HEK293 (cell line): ENCODE data around the gene PRRT2.
A peak's percentile ranks its signal among the peaks of the same experiment; 100 is the strongest.

Source experiments
- HOXC10 ChIP-seq: sonication (generic); formaldehyde crosslinking; IDR thresholded peaks from 2 replicates; pipeline ENCODE4 v1.8.1; 2023; ENCODE audit warnings: mild to moderate bottlenecking, missing genetic modification reagents
- KLF7 ChIP-seq: fragments of 450-650 bp; formaldehyde crosslinking; IDR thresholded peaks from 2 replicates; pipeline ENCODE4 v1.5.1; 2016; ENCODE audit warnings: missing biosample characterization, missing genetic modification characterization, borderline replicate concordance
- KLF9 ChIP-seq: fragments of 450-650 bp; formaldehyde crosslinking; IDR thresholded peaks from 2 replicates; pipeline ENCODE4 v1.5.1; 2016; ENCODE audit warnings: missing biosample characterization, missing genetic modification characterization, low read depth
- PBX3 ChIP-seq: sonication (generic); formaldehyde crosslinking; IDR thresholded peaks from 2 replicates; pipeline ENCODE4 v1.8.1; 2022; ENCODE audit warnings: mild to moderate bottlenecking, moderate library complexity, missing genetic modification reagents
- PRDM1 ChIP-seq: fragments of 450-650 bp; formaldehyde crosslinking; IDR thresholded peaks from 2 replicates; pipeline ENCODE4; 2016; ENCODE audit warnings: missing biosample characterization, missing genetic modification characterization
- PRDM2 ChIP-seq: fragments of 450-650 bp; formaldehyde crosslinking; IDR thresholded peaks from 2 replicates; pipeline ENCODE4 v1.5.1; 2016; ENCODE audit warnings: missing biosample characterization, missing genetic modification characterization, borderline replicate concordance
- PRDM4 ChIP-seq: fragments of 450-650 bp; formaldehyde crosslinking; IDR thresholded peaks from 2 replicates; pipeline ENCODE4 v1.5.1; 2017; ENCODE audit warnings: missing biosample characterization, missing genetic modification characterization
- SCRT2 ChIP-seq: fragments of 450-650 bp; formaldehyde crosslinking; IDR thresholded peaks from 2 replicates; pipeline ENCODE4 v1.5.1; 2016; ENCODE audit warnings: missing biosample characterization, missing genetic modification characterization
- WT1 ChIP-seq: fragments of 450-650 bp; formaldehyde crosslinking; IDR thresholded peaks from 2 replicates; pipeline ENCODE4 v1.5.1; 2016; ENCODE audit warnings: missing biosample characterization, missing genetic modification characterization
- ZBTB20 ChIP-seq: fragments of 450-650 bp; formaldehyde crosslinking; IDR thresholded peaks from 2 replicates; pipeline ENCODE4 v1.5.1; 2016; ENCODE audit warnings: missing biosample characterization, missing genetic modification characterization
- ZBTB21 ChIP-seq: fragments of 450-650 bp; formaldehyde crosslinking; IDR thresholded peaks from 2 replicates; pipeline ENCODE4 v1.5.1; 2017; ENCODE audit warnings: missing biosample characterization, missing genetic modification characterization
- ZBTB49 ChIP-seq: fragments of 450-650 bp; formaldehyde crosslinking; IDR thresholded peaks from 2 replicates; pipeline ENCODE4 v1.5.1; 2016; ENCODE audit warnings: missing biosample characterization, missing genetic modification characterization, low read depth
- ZBTB6 ChIP-seq: fragments of 450-650 bp; formaldehyde crosslinking; IDR thresholded peaks from 2 replicates; pipeline ENCODE4 v1.5.1; 2017; ENCODE audit warnings: missing biosample characterization, missing genetic modification characterization
- ZNF121 ChIP-seq: fragments of 450-650 bp; formaldehyde crosslinking; IDR thresholded peaks from 2 replicates; pipeline ENCODE4 v1.5.1; 2016; ENCODE audit warnings: missing biosample characterization, missing genetic modification characterization
- ZNF169 ChIP-seq: fragments of 450-650 bp; formaldehyde crosslinking; IDR thresholded peaks from 2 replicates; pipeline ENCODE4 v1.5.1; 2016; ENCODE audit warnings: missing biosample characterization, missing genetic modification characterization
- ZNF23 ChIP-seq: fragments of 450-650 bp; formaldehyde crosslinking; IDR thresholded peaks from 2 replicates; pipeline ENCODE4 v1.5.1; 2016; ENCODE audit warnings: missing biosample characterization, missing genetic modification characterization, borderline replicate concordance
- ZNF324 ChIP-seq: fragments of 450-650 bp; formaldehyde crosslinking; IDR thresholded peaks from 2 replicates; pipeline ENCODE4 v1.5.1; 2016; ENCODE audit warnings: missing biosample characterization, missing genetic modification characterization
- ZNF335 ChIP-seq: fragments of 450-650 bp; formaldehyde crosslinking; conservative IDR thresholded peaks from 2 replicates; pipeline ENCODE4 v1.5.1; 2016; ENCODE audit warnings: missing biosample characterization, missing genetic modification characterization
- ZNF423 ChIP-seq: fragments of 450-650 bp; formaldehyde crosslinking; IDR thresholded peaks from 2 replicates; pipeline ENCODE4 v1.5.1; 2016; ENCODE audit warnings: missing biosample characterization, missing genetic modification characterization
- ZNF433 ChIP-seq: fragments of 450-650 bp; formaldehyde crosslinking; IDR thresholded peaks from 2 replicates; pipeline ENCODE4 v1.5.1; 2016; ENCODE audit warnings: missing biosample characterization, missing genetic modification characterization, low read depth
- ZNF488 ChIP-seq: fragments of 450-650 bp; formaldehyde crosslinking; IDR thresholded peaks from 2 replicates; pipeline ENCODE4 v1.5.1; 2016; ENCODE audit warnings: missing biosample characterization, missing genetic modification characterization
- ZNF529 ChIP-seq: fragments of 450-650 bp; formaldehyde crosslinking; IDR thresholded peaks from 2 replicates; pipeline ENCODE4 v1.5.1; 2017; ENCODE audit warnings: missing genetic modification characterization, missing biosample characterization; ENCODE audit not compliant: insufficient replicate concordance
- ZNF580 ChIP-seq: fragments of 450-650 bp; formaldehyde crosslinking; IDR thresholded peaks from 2 replicates; pipeline ENCODE4 v1.5.1; 2016; ENCODE audit warnings: missing biosample characterization, missing genetic modification characterization
- ZNF621 ChIP-seq: fragments of 450-650 bp; formaldehyde crosslinking; IDR thresholded peaks from 2 replicates; pipeline ENCODE4 v1.5.1; 2017; ENCODE audit warnings: missing biosample characterization, missing genetic modification characterization
- ZNF629 ChIP-seq: fragments of 450-650 bp; formaldehyde crosslinking; IDR thresholded peaks from 2 replicates; pipeline ENCODE4 v1.5.1; 2017; ENCODE audit warnings: missing biosample characterization, missing genetic modification characterization

The PRRT2 gene

GRCh38 chr16:29805232-29806098 is 6.5 kb upstream of the PRRT2 start (continued):
- TF ChIP-seq ZNF23 (tag by site-specific recombination) = no peak
- peak; percentile 65 for TF ChIP-seq PRDM4 (tag by site-specific recombination)
- peak; percentile 94 for TF ChIP-seq ZNF324
- TF ChIP-seq KLF7 (tag by site-specific recombination) = peak; percentile 99
- TF ChIP-seq ZNF433 (tag by site-specific recombination) = no peak
- no peak for TF ChIP-seq ZNF621 (tag by site-specific recombination)
- TF ChIP-seq PRDM1 (tag by site-specific recombination) = no peak
- TF ChIP-seq ZNF335 (tag by site-specific recombination) = peak; percentile 100
- no peak for TF ChIP-seq ZNF488
- TF ChIP-seq ZNF580 (tag by site-specific recombination) = peak; percentile 56; the same call in 1 of the 2 replicates
- TF ChIP-seq ZBTB20 (tag by site-specific recombination) = peak; percentile 92
- peak; percentile 81; the same call in 1 of the 2 replicates for TF ChIP-seq WT1 (tag by site-specific recombination)
- TF ChIP-seq ZNF423 (tag by site-specific recombination) = no peak
- TF ChIP-seq ZNF169 (tag by site-specific recombination) = no peak
- TF ChIP-seq ZNF121 = no peak
- peak; percentile 64 for TF ChIP-seq ZBTB21 (tag by site-specific recombination)
- TF ChIP-seq HOXC10 (CRISPR knock-in tag) = no peak
- TF ChIP-seq ZNF529 (tag by site-specific recombination) = no peak
- no peak for TF ChIP-seq ZBTB49 (tag by site-specific recombination)
- TF ChIP-seq ZNF629 (tag by site-specific recombination) = peak; percentile 89
- TF ChIP-seq KLF9 = peak; percentile 97
- no peak for TF ChIP-seq PRDM2
- peak; percentile 95 for TF ChIP-seq PBX3 (CRISPR knock-in tag)
- TF ChIP-seq ZBTB6 (tag by site-specific recombination) = peak; percentile 33; the same call in 1 of the 2 replicates
- no peak for TF ChIP-seq SCRT2 (tag by site-specific recombination)
